ENCODE measurements around the gene BNIP3.

- no peak for TF ChIP-seq CTCF (IDR thresholded peaks at IDR 0.05)
- TF ChIP-seq POLR2A (IDR thresholded peaks at IDR 0.05): no peak
- no peak for TF ChIP-seq POLR2AphosphoS5 (IDR thresholded peaks at IDR 0.05)
- TF ChIP-seq EP300 (IDR thresholded peaks at IDR 0.05): no peak
Measured at GRCh38 chr10:131954356-131954965, 27.3 kb downstream of the BNIP3 start.

All from suprapubic skin (tissue), 4 donors.